Stimulated activated CD8-positive, alpha-beta memory T cell treated with anti-CD3 and anti-CD28 coated beads, Interleukin-12 subunit alpha, Interleukin-12 subunit beta, amount 100 ng/mL, for 4 hours (primary cell): ENCODE measurements around the gene RBX1.
A peak's percentile ranks its signal among the peaks of the same experiment; 100 is the strongest.
"Not testable (repeated sequence)": the region's sequence is repeated elsewhere in the genome, so short reads cannot be mapped to it uniquely, and the experiment has no call there.

ENCODE experiments used
- DNase-seq: peaks from one replicate; pipeline ENCODE4 v3.0.0-alpha.2; 2020; ENCODE audit warnings: low read depth

RBX1 gene

DNA sequence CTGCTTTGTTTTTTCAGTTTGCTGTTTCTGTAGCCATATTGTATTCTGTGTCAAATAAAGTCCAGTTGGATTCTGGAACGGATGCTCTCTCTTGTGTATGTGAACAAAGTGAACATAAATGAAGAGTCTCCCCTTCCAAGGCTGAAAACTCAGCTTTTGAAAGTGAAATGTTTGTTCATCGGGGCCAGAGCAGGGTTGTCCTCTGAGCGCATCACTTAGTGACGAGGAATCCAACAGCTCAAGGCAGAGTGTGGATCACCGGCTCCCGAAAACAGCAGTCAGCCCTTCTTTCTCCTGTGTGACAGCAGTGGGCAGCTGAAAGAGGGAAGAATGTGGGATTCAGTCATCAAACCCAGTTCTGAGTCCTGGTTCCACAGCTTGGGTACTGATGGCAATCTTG lies 21.4 kb downstream of the RBX1 start:
- no peak for DNase-seq

DNA sequence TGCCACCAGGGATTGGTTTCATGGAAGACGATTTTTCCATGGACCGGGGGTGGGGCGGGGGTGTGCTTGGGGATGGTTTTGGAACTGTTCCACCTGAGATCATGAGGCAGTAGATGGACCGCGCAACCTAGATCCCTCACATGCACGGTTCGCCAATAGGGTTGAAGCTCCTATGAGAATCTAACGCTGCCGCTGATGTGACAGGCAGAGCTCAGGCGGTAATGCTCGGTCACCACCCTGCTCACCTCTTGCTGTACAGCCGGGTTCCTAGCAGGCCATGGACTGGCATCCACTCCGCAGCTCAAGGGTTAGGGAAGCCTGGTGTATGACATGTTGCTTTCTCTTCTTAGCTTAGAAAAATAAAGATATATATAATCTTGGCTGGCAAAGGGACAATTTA lies 22.0 kb downstream of the RBX1 start:
- DNase-seq = no peak

DNA sequence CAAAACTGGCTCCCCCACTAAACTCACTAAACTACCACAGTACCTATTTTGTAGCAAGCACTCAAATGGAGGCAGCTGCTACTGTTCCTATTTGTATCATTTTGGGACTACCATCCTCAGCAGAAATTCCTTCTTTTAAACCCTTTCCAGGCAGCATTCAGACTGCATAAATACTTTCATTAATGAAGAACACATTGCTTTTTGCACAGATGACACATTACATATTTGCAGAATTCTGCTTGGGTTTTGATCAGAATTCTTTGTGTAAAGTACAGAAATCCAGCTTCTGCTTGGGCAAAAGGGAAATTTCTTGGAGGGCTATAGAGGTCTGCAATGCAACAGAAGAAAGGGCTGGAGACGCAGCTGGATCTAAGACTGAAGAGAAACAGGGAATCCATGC lies 24.2 kb downstream of the RBX1 start:
- no peak for DNase-seq

DNA sequence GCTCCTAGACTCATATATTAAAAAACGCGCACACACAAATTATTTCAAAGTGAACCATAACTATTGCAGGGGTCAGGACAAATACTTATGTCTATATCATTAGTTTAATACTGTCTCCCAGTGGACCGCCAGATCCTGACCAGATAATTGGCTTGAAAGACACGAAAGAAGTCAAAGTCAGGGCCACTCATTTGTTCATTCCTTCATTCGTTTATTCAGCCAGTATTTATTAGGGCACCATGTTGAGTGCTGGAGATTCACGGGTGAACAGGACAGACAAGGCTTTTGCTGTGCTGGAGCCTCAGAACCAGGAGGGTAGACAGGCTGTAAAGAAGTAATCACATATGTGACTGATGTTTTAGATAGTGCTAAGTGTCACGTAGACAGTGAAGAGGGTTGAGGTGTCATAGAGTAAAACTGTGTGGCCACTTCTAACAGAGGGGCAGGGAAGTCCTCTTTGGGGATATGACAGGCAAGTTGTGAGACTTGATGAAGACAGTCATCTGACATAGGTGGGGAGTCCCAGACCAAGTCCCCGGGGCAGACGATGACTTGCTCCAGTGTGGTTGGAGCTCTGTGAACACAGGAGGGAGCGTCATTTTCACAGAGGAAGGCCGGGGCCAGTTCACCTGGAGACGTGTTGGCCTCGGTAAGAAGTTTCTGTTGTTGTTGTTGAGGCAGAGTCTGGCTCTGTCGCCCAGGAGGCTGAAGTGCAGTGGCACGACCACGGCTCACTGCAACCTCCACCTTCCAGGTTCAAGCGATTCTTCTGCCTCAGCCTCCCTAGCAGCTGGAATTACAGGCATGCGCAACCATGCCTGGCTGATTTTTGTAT lies 25.9 kb downstream of the RBX1 start:
- DNase-seq = no peak

DNA sequence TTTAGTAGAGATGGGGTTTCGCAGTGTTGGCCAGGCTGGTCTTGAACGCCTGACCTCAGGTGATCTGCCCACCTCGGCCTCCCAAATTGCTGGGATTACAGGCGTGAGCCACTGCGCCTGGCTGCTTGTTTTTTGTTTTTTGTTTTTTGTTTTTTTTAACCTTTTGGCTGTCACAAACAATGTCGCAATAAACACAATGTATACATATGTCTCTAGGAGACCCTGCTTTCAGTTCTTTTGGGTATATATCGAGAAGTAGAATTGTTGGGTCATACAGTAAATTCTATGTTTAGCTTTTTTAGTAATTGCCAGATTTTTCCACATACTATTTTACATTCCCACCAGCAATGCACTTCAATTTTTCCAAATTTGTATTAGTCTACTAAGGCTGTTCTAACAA lies 28.0 kb downstream of the RBX1 start:
- no peak for DNase-seq

DNA sequence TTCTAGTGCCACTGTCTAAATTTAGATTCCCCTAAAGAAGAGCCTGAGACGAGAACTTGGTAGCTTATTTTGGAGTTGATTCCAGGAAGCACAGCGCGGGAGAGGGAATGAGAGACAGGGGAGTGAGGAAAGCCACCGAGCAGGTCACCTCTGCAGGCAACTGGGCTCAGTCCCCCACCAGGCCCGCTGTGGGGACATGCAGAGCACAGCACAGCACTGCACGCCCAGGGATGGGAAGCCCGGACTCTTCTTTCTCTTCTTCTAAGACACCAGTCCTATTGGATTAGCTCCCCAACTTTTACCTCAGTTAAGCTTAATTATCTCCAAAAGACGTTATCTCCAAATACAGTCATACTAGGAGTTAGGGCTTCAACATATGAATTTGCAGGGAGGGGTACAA lies 28.7 kb downstream of the RBX1 start:
- no peak for DNase-seq

DNA sequence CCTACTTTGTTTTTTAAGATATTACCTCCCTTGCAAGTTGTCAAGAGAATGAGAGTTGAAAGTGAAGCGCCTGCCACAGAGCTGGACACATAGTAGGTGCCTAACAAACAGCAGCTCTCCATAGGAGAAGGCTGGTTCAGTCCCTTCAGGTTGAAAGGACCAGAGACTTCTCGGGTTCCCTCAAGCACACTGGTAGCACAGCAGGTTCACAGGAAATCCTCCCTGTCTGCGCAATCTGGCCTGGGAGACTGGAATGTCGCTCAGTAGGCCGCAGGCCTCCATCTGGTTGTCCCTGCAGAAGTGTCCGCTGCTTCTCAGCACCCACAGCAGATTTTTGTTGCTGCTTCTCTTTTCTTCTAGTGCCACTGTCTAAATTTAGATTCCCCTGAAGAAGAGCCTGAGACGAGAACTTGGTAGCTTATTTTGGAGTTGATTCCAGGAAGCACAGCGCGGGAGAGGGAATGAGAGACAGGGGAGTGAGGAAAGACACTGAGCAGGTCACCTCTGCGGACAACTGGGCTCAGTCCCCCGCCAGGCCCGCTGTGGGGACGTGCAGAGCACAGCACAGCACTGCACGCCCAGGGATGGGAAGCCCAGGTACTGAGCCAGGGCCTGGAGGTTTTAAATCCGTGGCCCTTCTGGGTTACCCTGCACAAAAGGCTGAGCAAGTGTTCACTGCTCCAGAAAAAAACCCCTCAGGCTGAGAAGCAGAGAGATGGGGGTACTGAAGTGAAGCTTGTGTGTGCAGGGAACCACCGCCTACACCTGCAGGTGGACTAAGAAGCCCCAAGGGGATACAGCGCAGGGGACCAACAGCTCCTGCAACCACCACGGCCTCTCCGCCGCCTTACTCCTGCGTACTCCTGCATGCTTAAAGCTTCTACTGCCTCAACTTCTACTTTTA lies 31.6 kb downstream of the RBX1 start:
- no peak for DNase-seq

DNA sequence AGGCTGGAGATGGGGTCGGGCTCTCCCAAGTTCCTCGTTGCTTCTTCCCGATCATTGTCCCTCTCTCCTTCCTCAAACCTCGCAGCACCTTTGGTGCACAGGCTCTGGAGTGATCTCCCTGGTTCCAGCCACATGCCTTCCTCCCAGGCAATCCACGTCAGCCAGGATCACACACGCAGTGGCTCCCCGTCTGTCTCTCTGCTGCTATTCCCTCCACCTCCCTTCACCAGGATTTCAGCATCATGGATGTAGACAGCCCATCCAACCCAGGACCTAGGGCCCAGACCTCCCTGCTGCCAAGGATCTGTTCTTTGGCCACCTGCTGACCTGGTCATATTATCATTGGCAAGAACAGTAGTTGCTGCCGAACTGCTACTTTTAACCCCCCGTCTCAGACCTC lies 40.1 kb downstream of the RBX1 start:
- DNase-seq = no peak

DNA sequence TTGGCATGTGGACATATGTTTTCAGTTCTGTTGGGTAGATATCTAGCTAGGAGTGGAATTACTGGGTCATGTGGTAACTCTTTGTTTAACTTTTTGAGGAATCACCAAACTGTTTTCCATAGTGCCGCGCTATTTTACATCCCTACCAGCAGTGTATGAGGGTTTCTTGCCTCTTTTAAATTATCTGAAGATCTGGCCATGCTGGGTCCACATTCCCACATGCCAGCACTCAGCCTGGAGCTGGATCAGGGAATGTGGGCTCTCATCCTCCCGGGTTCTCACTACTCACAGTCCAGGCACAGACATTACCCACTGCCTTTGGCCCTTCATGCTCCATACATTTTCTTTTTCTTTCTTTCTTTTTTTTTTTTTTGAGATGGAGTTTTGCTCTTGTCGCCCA lies 44.6 kb downstream of the RBX1 start:
- DNase-seq = no peak

DNA sequence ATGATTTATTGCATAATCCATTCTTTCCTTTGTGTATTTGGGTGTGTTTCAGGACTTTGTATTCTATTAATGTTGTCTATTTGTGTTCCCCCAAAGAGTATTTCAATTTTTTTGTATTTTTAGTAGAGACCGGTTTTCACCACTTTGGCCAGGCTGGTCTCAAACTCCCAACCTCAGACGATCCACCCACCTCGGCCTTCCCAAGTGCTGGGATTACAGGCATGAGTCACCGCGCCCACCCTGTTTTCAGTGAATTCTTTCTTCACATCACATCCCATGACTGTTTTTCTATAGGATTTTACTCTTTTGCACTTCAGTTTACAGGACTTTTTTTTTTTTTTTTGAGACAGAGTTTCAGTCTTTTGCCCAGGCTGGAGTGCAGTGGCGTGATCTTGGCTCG lies 46.3 kb downstream of the RBX1 start:
- DNase-seq = no peak

DNA sequence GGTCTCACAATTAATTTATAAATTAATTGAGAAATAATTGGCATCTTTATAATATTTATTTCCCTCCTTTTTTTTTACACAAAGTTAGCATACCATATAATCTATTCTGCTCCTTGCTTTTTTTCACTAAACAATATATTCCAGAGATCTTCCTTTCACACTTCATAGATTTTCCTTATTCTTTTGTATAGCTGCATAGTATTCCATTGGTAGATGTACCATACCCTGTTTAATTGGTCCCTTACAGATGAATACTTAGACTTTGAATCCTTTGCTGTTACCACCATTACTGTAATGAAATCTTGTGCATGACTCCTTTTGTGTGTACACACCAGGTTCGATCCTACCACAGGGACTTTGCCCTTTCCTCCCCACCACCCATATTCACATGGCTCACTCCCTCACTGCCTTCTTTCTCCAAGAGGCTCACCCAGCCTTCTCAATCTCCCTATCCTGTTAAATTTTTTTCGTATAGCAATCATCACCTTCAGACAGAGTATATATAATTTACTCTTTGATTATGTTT lies 48.9 kb downstream of the RBX1 start:
- DNase-seq = no peak

DNA sequence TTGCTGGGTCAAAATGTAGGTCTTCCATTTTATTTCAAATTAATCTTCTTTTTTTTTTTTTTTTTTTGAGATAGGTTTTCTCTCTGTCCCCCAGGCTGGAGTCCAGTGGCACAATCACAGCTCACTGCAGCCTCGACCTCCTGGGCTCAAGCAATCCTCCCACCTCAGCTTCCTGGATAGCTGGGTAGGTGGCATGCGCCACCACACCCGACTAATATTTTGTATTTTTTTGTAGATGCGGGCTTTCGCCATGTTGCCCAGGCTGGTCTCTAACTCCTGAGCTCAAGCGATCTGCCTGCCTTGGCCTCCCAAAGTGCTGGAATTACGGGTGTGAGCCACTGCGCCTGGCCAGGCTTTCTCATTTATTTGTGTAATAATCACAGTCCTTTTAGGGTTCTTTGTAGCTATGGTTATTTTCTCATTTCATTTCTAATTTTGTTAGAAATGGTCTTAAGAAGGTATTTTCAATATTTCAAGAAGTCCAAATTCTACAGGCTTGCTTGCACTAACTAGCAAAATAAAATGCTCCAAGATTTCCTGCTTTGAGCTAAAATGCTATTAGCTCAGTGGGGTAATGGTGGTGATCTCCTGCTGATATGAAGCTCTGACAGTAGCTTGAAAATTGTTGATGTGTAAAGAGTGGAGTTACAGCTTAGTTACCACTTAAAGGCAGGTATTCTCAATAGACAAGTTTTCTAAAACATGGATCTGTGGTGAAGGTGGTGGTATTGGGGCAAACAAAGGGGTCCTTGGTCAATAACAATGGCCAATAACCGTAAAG lies 50.0 kb downstream of the RBX1 start:
- no peak for DNase-seq

DNA sequence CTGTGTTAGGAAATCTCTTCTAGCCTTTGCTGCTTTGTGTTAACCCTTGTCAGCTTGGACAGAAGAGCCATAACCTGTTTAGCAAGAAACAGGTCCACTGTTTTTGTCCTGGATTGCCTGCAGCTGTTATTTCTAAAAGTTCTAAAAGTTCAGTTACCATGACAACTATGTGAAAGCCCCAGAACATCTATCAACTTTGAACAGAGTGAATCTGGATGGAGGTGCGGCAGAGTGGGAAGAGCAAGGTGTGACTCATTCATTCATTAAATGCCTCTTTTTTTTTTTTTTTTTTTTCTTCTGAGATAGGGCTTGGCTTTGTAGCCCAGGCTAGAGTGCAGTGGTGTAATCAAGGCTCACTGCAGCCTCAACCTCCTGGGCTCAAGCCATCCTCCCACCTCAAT lies 50.5 kb downstream of the RBX1 start:
- no peak for DNase-seq

DNA sequence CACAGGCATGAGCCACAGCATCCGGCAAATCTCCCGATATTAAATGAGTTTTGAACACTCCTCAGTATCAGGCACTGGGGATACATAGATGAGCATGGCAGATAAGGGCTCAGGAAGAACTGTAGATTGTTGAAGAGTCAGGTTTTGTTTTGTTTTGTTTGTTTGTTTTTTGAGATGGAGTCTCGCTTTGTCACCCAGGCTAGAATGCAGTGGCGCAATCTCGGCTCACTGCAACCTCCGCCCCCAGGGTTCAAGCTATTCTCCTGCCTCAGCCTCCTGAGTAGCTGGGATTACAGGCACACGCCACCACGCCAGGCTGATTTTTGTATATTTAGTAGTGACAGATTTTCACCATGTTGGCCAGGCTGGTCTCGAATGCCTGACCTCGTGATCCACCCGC lies 51.2 kb downstream of the RBX1 start:
- DNase-seq = not testable (repeated sequence)

DNA sequence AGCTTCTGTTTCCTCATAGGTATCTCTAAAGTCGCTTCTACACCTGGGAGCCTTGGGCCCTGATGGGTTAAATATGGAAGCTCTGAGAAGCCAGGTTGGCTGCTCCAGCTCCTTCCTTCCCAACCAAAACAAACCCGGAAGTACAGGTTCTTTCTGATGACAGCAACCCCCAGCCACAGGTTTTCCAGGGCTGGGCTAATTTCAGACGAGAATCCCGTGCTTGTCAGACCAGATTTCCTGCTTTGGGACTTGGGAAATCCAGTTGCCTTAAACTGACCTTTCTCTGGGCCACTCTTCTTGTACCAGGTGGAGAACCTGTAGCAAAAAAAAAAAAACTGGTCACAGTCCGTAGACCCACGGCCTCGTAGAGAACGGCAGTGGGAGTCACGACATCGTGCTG lies 51.9 kb downstream of the RBX1 start:
- DNase-seq = no peak

DNA sequence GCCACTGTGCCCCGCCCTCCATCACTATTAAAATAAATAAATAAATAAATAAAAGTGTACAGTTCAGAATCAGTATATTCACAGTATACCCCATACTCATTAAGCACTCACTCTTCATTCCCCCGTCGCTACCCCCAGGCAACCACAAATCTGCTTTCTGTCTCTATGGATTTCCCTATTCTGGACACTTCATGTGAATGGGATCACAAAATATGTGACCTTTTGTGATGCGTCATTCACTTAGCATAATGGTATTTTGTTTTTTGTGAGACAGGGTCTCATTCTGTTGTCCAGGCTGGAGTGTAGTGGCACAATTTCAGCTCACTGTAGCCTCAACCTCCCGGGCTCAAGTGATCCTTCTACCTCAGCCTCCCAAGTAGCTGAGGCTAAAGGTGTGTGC lies 52.8 kb downstream of the RBX1 start:
- DNase-seq = no peak

DNA sequence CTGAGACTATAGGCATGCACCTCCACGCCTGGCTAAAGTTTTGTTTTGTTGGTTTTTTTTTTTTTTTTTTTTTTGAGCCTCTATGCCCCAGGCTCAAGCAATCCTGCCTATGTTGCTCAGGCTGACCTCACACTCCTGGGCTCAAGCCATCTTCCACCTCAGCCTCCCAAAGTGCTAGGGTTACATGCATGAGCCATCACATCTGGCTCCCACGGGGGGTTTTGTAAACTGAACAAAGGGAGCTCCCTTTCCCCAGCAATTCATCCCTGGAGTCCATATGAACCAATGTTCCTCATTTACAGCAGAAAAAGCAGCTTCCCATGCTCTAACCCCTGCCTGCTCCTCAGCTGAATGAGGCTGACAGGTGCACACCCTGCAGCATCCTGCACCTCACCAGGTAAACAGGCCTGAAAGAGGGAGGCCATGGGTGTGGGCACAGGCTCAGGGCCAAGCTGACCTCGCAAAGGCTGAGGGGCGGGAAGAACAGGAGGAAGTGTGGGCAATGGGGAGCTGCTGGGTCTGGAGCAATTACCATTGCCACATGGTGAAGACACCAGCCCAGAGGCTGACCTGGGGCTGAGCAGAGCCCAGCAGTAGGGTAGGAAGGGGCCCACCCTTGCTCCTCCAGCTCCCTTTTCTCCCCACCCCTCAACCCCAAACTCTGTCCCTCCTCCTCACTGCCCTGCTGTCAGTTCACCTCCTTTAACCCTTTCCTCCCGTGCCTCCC lies 58.2 kb downstream of the RBX1 start:
- DNase-seq = no peak

DNA sequence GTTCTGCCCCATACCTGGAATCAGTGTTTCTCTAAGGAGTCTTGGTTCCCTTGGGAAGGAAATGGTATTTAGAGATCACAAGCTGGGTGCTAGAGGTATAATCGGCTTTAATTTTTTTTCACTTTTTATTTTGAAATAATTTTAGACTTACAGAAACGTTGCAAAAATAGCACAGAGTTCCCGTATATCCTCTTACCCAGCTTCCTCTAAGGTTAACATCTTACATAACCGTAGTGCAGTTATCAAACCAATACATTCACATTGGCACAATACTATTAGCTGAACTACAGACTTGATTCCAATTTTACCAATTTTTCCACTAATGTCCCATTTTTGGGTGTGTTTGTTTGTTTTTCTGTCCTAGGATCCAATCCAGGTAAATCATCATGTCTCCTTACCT lies 63.8 kb downstream of the RBX1 start:
- no peak for DNase-seq

DNA sequence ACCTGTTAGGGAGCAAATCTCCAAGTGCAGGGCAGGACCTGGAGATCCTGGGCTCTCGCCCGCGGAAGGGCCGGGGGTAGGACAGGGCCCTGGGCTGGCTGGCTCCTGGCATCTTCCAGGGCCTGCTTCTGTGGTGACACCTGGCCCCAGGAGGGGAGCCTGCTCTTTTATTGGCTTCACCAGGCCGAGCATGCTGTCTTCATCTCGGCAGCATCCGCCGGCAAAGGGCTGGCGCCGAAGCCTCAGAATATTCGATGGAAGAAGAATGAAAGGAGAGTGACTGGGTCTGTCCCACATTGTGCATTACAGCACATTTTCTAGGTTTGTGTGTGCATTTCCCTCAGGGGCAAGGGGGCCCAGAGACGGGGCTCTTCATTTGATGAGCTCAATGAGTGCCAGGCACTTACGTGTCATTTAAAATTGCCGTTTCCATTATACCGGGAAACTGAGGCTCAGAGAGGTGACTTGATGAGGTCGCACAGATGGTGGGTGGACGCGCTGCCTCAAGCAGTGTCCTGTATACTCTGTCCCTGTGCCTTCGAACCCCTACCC lies 70.0 kb downstream of the RBX1 start:
- DNase-seq = no peak

DNA sequence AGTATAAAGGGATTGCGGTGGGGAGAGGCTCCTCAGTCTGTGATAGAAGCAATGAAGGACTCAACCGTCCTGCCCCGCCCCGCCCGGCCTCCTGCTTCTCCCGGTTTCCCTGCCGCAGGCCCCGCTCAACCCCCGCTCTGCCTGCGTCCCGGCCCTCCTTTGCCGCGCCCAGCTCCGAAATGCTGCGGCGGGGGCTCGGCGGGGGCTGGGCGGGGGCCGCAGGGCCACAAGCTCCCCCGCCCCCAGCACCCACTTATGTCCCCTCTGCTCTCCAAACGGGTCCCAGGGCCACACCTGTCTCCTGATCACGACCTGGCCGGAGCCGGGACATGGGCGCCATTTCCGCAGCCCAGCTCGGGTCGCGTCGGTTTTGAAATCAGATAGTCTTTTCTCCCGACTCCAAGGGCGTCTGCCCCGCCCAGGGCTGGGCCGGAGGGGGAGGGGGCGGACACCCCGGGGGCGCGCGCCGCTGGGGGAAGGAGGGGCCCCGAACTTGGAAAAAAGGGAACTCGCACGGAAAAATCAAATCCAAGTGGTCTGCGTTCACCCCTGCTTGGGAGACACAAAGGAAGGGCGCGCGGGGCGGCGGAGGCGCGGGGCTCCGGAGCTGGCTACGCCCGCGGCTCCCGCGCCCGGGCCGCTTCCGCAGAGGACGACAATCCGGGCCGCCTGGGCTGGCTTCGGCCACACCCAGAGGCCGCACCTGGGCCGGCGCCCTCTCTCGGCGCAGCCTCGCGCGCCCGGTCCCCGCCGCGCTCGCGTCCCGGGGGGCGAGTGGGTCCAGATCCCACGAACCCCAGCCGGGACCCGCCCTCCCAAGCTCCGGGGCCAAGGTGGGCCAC lies 70.7 kb downstream of the RBX1 start:
- peak; percentile 19 for DNase-seq
